NCI-H146 (cell line): ENCODE results near the gene DTX1.
"Not testable (repeated sequence)": the region's sequence is repeated elsewhere in the genome, so short reads cannot be mapped to it uniquely, and the experiment has no call there.

Experiments
- DNase-seq: peaks from one replicate; lab custom pipeline; 2025; lab: John Stamatoyannopoulos, UW

Gene DTX1

DNA sequence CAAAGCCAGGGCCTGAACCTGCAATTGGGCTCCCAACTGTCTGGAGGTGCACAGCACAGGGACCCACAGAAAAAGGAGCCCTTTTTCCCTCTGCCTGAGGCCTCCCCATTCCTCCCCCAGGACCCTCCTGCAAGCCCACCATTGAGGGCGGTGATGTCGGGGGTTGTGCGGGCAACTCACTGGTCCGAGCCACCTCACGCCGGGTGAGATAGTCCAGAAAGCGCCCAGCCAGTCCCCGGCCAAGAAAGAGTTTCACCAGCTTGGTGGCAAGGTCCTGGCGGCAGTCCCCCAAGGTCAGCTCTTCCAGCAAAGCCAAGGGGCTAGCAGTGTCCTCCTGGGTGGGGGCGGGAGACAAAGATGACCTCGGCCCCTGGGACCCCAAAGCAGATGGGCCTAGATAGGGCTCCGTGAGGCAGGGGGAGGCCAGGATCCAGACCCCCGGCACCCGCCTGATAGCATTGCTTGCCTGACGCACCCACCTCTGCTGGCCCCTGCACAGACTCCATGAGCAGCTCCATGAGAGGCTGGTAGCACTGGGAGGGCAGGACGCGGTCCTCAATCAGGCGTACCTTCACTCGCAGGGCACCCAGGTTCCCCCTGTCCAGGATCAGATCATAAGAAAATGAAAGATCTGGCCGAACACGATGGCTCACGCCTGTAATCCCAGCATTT lies 59.1 kb downstream of the DTX1 start:
- DNase-seq = no peak

DNA sequence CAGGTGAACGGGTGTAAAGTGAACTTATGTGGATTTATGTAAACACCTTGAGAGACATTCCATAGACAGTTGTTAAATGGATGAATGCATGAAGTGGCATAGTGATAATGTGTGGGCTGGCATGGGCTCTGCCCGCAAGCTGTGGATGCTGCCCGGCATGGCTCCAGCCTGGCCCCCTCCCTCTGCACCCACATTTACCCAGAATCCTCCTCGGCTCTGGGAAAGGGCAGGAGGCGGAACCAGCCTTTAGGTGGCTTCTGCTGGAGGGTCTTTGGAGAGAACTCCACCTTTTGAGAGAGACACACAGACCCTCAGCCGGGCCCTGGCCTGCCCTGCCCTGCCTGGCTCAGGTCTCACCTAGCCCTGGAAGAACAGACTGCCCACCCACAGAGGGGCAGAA lies 60.3 kb downstream of the DTX1 start:
- DNase-seq = no peak

DNA sequence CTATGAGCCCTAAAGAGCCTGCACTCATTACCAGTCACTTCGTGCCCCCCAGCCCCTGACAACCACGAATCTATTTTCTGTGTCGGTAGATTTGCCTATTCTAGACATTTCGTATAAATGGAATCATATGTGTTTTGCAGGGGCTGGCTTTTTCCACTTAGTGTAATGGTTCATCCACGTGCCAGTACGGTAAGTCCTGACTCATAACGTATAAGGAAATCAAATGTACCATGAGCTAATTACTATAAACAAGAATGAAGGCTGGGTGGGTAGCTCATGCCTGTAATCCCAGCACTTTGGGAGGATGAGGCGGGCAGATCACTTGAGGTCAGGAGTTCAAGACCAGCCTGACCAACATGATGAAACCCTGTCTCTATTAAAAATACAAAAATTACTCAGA lies 61.2 kb downstream of the DTX1 start:
- not testable (repeated sequence) for DNase-seq

DNA sequence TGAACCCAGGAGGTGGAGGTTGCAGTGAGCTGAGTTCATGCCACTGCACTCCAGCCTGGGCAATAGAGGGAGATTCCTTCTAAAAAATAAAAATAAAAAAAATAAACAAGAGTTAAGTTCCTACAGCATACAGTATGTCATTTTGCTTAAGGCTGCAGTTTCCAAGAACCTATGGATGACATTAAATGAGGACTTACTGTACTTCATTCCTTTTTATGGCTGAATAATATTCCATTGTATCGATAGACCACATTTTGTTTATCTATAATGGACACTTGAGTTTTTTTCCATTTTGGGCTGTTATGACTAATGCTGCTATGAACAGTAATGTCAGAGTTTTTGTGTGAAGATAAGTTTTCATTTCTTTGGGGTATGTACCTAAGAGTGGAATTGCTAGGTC lies 61.6 kb downstream of the DTX1 start:
- no peak for DNase-seq

DNA sequence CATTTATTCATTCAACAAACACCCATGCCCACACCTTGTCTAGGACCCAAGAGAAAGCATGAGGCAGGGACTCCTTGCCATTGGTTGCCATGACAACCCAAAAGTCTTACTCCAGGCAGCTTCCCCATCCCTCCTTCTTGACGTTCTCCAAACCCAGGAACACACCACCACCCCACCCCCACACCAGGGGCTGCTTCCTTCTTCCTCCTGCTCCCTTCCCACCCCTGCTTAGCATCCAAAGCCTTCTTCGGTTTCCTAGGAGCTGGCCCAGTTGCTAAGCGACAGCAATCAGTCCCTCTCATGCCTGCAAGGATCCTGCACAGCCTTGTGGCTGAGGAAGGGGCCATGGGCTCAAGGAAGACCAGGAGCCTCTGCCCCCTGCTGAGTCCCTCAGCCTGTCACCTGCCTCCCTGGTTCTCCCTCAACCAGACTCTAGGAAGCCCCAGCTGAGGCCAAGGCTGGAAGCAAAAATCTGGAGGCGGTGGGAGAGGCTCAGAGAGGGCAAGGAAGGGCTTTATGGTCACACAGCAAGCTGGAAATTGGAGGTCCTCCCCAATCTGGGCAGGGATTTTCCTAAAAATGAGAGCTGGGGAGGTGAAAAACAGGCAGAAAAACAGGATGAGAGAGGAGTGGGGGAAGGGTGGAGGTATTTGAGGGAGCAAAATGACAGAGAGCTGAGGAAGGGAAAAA lies 63.6 kb downstream of the DTX1 start:
- DNase-seq = peak; percentile 40

DNA sequence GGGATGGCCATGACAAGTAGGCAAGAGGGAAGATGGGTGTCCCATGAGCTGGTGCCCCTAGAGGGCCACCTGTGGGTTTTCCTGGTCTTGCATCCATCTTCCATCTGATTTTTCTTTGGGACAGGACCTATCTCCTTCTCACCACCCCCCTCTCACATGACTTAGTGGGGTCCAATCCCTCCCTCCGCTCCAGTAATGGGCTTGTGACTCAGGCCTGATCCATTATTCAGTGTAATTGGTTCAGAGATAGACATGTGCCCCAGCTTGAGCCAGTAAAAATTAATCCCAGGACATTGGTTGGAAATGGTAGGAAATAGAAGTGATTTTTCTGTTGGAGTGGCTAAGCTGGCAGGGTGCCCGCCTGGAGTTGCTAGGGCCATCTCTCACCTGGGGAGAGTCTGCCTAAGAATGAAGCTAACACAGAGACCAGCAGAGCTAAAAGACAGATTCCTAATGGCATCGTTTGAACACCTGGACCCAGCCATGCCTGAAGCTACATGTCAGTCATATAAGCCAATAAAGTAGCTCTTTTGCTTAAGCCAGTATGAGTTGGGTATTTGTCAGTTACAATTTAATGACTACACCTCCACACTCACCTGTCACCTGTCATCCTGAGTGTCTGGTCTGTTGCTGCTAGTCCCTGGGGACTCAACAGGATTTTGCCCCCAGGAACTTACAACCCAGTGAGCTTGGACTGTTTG lies 64.3 kb downstream of the DTX1 start:
- peak; percentile 72 for DNase-seq

DNA sequence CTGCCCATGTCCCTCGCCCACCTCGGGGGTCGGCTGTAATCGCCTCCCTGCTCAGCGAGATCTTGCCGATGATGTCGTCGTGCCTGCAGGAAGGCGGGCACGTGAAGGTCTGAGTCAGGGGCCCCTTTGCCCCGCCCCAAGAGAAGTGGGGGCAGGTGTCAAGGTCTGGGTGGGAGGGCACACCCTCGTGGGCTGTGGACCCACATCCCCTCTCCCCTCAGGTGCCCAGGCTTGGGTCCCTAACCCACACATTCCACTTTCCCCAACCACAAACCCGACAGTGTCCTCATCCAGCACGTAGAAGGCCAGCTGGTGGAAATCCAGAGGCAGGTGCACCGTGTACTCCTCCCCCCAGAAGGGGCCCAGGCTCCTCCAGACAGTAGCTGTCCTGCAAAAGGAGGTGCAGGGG lies 71.3 kb downstream of the DTX1 start:
- no peak for DNase-seq

DNA sequence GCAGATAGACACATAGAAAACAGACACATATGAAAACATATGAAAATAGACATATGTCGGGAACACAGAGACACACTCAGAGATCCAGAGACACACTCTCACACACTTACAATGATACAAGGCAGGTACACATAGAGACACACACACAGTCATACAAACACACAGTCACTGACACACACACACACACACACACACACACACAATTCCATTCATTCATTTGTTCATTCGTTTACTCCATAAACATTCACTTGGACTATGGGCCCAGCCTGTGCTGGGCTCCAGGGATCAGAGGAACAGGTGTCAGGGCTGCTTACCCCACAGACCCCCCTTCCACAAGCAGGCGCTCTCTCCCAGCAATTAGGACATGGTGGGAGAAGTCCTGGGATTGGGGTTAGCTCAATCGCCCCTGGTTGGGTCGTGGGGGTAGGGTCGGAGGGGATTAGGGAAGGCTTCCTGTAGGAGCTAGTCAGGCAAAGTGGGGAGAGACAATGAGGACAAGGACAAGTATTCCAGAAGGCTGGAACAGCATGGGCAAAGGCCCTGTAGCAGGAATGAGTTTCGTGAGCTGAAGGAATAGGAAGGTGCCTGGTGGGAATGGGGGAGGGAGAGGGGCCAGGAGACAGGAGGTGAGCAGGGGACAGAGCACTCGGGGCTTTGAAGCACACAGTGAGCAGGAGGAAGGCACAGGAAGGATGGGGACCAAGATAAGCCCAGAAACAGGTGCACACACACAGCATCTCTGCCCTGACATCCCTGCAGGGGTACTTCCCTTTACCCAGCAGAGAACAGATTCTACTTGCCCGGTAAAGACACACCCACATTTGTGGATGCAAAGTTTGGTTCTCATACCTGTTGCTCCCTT lies 72.5 kb downstream of the DTX1 start:
- DNase-seq = no peak

DNA sequence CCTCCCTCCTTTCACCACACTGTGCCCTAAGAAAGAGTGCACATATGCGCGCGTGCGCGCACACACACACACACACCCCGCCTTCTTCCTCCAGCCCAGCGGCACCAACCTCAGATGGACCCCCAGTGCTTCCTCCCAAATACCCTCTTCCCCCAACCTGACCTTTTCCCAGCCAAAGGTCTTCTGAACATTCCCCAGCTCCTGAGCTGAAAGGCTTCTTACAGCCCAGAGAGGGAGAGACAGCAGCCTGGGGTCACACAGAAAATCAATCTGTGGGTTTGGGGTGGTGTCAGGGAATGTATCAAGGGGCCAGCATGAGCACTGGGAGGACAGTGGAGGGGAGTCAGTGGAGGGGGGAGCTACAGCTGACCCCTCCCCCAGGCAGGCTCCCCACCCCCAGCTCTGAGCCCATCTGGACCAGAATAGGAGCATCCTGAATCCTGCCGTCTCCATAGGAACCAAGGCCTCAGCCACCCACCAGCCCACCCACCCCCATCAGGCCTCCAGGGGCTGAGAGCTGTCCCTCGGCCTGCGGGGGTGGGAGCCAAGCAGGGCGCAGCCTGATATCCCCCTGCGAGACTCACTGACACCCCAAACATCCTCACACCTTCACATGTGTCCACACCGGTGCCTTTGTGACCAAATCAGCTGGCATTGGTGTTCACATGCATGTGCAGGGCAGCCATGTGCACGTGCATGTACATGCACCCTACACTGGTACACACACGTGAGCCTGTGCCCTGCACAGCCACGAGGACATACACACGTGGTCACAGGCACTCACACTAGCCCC lies 73.3 kb downstream of the DTX1 start:
- no peak for DNase-seq

DNA sequence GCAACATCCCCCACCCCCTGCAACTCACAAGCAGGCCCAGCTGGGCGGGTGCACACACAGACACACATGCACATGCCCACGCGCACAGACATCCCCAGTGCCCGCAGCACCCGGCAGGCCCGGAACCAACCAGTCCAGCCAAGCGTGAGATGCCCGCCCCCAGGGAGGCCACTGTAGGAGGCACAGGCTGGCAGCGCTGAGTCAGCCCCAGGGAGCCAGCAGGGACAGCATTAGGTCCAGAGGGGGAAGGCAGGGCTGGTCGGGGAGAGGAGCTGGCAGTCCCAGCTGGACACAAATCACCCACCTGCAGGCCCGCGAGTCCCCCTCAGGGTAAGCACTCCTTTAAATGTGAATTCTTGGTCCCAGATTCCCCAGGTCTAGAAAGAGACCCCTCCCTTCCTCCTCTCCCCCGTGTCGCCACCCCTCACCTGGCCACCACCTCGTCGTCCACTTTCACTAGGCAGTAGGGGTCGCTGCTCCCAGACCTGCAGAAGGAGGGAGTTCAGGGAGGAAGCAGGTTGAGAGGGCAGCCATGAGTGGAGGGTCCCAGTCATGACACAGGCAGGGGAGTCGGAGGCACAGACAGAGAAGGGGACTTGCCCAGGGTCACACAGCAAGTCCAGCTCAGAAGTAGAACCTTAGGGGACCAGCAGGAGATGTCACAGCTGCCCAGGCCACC lies 74.1 kb downstream of the DTX1 start:
- no peak for DNase-seq

DNA sequence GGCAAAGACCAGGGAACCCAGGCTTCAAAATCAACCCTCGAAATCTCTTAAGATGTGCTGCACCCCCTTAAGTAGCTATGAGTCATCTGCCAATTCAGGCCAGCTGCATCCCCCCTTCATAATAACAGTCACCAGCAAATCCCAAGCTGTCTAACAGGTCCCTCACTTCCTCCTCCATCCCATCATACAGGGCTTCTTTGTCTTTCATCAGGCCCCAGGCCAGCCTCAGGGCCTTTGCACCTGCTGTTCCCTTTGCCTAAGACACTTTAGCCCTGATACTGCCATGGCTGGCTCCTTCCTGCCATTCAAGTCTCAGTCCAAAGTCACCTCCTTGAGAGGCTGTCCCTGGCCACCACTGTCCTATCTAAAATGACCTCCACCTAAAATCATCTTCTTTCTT lies 75.0 kb downstream of the DTX1 start:
- no peak for DNase-seq

DNA sequence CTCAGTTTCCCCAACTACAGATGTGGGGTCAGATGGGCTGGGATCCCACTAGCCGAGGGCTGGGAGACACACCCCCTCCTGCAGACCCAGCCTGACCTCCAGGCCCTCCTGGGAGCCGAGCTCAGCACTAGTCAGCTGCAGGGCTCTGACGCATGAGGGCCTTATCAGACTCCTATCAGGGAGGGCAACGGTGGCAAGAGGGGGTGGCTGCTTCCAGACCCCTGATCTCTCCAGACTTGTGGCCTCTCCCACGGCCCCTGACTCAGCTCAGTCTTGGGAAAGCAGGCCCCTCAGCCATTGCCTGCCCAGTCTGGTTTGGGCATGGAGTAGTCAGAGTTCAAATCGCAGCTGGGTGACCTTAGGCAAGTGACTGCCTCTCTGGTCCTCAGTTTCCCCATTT lies 76.5 kb downstream of the DTX1 start:
- no peak for DNase-seq

DNA sequence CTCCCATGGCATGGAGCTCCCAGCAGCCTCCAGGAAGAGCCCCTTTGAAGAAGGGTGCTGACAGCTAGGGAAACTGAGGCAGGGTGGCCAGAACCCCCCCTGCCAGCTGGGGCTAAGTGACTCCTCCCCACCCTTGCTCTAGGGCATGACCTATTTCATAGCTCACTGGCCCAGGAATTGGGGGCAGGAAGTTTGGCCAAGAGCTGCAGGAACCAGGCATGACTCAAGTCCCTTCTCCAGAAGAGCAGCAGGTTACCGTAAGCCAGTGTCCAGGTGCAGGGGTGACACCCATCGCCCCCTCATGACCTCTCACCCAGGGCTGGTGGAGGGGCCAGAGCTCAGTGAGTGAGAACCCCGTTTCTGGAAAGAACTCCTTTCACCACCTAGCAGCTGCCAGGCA lies 77.1 kb downstream of the DTX1 start:
- DNase-seq = no peak

DNA sequence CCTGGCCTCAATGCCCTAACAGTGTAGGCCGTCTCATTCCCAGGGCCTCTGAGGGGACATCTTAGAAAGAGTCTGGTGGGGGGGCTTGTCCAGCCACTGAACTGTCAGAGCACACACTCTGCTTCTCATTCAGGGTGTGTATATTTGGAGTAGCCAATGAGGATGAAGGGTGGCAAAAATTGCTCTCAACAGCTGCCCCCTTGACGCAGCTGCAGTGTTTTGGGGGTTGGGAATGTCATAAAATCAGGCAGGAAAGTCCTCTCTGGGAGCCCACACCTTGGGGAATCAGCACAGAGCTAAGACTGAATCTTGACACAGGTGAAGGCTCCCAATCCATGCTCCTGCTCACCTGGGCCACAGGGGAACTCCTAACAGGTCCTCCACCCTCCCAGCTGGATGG lies 77.5 kb downstream of the DTX1 start:
- DNase-seq = no peak

DNA sequence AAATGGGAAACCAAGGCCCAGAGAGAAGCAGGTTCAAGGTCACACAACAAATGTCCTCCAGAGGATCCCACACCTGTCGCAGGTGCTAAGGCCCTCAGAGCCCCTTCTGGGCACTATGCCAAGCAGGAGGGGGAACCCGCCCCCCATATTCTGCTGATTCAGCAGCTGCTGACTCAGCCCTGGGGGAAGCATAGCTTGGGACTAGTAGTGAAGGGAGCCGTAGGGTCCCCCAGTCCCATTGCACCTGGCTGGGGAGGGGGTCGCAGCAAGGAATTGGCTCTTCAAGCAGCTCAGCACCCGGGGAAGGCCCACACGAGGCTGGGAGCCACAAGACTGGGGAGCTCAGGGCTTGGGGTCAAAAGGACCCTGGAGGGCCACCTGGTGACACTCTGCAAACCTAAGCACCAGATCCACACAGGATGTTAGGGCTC lies 78.0 kb downstream of the DTX1 start:
- peak; percentile 33 for DNase-seq

DNA sequence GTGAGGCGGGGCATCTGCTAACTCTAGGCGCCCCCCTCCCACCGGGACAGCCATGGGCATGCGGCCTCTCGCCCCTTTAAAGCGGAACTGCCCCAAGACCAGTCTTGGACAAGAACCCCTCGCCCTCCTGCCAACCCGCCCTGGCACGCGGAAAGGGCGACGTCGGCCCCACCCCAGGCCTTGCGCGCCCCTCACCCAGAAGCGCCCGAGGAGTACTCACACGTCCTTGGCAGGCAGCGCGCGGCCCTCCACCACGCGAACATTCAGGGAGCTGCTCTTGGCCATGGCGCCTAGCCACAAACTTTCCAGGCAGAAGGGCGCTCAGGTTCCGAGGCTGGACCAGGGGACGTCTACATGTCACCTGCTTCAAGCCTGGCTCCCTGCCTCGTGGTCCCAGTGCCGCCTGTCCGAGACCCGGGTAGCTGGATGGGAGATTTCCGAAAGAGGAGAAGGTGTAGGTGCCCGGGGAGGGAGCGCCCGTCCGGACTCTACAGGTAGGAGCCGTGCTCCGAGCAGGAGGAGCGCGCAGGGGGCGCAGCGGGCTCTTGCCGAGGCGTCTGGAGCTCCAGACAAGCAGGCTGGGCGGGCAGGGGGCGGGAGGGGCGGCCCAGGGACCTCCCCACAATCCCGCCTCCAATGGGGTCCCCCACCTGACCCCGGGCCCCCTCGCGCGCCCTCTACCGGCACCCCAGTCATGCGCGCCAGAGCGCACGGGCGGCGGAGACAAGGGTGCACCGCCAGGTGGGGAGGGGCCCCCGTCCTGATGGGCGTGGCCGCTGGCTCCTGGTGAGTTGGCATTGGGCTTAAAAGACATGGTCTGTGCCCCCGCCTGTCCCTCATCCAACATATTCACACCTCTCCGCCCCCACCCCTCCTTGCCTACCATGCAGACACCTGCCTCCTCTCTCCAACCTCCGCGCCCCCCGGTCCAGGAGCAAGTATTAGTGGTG lies 78.9 kb downstream of the DTX1 start, which contains the start of gene RASAL1:
Gene RASAL1, minus strand, starts transcription at position 584 of the 950 bp plus-strand sequence. Its CDS starts 299 bp downstream, at position 285.
- peak; percentile 90 for DNase-seq

DNA sequence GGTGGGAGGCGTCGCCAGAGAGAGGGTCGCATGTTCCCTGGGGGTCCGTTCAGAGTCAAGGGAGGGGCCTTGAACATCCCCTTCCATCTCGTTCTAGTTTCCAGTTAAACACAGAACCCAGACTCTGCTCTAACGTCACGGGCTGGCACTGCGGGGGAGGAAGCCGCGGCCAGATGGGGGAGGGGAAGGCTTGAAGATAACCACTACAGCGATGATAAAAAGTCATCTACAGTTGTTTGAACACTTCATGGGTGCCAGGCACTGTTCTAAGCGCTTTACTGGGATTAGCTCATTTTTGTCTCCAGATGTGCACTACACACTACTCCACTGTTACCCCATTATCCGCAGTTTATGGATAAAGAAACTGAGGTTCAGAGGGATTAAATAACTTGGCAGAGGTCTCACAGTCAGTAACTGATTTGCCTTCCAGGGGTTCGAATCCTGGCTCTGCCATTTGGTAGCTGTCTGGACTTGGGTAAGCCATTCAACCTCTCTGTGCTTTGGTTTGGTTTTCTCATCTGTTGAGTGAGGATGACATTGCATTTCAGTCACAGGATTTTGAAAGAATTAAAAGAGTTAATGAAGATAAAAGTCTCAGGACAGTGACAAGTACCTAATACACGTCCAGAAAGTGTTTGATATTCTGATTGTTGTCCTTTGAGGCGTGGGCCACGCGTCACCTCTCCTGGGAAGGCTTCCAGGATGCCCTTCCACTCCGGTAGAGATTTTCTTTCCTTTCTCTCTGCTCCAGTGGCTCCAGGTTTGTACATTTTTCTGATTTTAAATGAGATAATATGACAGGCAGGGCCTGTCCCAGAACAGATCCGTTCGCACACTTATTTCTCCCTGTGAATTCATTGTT lies 79.8 kb downstream of the DTX1 start:
- peak; percentile 40 for DNase-seq

DNA sequence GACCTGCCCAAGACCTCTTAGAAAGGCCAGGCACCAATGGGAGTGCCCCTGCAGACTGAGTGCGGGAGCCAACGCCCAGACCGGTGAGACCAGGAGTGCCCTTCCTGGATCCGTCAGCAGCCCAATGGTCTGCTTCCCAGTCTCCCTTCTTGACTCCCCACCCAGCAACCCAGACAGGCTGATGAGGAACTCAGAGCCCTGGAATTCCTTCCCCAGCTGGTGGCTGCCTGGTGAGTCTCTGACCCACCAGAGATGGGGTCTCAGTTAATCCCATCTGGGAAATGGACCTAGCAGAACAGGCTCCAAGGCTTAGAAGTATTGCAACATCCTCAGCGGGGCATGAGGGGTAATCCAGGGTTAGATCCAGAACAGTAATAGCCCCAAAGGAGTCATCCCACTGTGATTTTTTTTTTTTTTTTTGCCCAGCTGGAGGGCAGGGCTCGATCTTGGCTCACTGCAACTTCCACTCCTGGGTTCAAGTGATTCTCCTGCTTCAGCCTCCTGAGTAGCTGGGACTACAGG lies 80.5 kb downstream of the DTX1 start:
- DNase-seq = no peak
